ENCODE measurements around the gene UTP4.

UTP4 gene

DNA sequence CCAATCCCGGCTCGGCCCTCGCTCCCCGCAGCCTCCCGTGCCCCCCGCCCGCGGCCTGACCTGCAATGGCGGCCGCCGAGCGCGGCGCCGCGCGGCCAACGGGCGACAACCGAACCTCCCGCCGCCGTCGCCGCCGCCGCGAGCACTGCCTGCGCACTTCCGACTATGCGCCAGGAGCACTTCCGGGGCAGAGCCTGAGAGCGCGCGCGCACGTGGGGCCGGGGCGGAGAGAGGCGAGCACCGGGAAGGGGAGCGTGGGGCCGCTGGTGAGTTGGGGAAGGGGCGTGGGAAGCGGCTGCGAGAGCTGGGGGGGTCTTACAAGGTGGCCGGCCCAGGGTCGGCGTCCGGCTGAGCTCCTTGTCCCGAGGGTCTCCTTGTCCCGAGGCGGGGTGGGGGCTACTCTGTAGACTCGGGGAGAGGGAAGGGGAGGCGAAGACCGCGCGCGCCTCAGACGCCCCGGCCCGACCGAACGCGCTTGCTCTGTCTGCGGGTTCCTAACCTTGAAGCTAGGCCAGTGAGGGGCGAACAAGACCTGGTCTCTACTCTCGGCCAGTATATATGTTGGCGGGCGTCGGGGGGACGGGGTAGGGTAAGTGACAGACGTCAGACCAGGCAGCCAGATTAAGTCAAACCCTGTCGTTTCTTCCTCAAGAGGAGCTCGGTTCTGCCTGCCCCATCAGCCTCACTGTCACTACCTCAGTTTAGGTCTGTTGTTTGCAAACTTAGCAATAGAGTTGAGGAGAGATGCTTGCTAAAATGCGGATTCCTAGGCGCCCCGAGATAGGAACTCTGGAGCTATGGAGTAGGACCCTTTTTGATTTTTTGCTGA, at the start of gene UTP4, which contains the start of gene CHTF8:
UTP4 (plus strand) TSS at position 226 of the 829 bp plus-strand sequence. CDS start 811 bp downstream, outside the sequence.
CHTF8 (minus strand) TSS at position 165 of the 829 bp plus-strand sequence. CDS start 11,130 bp downstream, outside the sequence.
- DNase-seq (ENCODE audit: low spot score): peak; percentile 93

- DNase-seq (ENCODE audit: low spot score): no peak
These were observed 49.0 kb upstream of the UTP4 start for GRCh38 chr16:69083306-69083941.

GRCh38 chr16:69084289-69084688, 48.2 kb upstream of the UTP4 start:
- no peak for DNase-seq (ENCODE audit: low spot score)

GRCh38 chr16:69085032-69085695, 47.3 kb upstream of the UTP4 start:
- DNase-seq (ENCODE audit: low spot score): no peak

GRCh38 chr16:69087161-69087581, 45.3 kb upstream of the UTP4 start:
- DNase-seq (ENCODE audit: low spot score): no peak

- DNase-seq (ENCODE audit: low spot score): no peak
These were observed 43.8 kb upstream of the UTP4 start for GRCh38 chr16:69088684-69089083.

GRCh38 chr16:69089091-69089910, 43.1 kb upstream of the UTP4 start:
- DNase-seq (ENCODE audit: low spot score): no peak

GRCh38 chr16:69093974-69094373, 38.5 kb upstream of the UTP4 start:
- no peak for DNase-seq (ENCODE audit: low spot score)

- no peak for DNase-seq (ENCODE audit: low spot score)
These were observed 37.9 kb upstream of the UTP4 start for GRCh38 chr16:69094501-69094900.

- no peak for DNase-seq (ENCODE audit: low spot score)
These were observed 37.3 kb upstream of the UTP4 start for GRCh38 chr16:69095193-69095592.

DNA sequence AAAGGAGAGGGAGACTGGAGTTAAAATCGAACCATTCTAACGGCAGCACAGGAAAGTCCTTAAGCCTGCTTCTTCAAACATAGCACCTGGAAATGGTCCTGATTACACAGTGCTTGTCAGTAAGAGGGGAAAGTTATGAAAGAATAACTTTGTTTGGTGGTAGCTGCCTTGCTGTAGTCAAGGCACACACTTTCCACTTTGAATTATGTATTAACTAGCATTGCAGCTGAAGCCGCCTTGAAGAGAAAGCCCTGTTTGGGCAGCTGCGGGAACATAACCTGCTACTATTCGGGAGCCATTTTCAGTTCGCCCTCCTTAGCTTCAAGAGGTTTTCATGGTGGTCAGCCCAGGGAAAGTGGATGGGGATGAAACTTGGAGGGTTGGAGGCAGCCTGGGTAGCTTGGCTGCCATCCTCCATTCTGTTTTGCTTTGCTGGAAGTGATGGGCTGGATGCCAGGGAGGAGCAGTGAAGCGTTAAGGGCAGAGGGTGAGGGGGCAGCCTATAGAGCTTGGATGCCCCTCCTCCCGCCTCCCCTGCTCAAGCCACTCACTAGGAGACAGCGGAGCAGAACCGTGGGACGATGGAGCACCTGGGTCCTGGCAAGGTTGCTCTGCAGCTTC, 32.3 kb upstream of the UTP4 start:
- no peak for DNase-seq (ENCODE audit: low spot score)

DNA sequence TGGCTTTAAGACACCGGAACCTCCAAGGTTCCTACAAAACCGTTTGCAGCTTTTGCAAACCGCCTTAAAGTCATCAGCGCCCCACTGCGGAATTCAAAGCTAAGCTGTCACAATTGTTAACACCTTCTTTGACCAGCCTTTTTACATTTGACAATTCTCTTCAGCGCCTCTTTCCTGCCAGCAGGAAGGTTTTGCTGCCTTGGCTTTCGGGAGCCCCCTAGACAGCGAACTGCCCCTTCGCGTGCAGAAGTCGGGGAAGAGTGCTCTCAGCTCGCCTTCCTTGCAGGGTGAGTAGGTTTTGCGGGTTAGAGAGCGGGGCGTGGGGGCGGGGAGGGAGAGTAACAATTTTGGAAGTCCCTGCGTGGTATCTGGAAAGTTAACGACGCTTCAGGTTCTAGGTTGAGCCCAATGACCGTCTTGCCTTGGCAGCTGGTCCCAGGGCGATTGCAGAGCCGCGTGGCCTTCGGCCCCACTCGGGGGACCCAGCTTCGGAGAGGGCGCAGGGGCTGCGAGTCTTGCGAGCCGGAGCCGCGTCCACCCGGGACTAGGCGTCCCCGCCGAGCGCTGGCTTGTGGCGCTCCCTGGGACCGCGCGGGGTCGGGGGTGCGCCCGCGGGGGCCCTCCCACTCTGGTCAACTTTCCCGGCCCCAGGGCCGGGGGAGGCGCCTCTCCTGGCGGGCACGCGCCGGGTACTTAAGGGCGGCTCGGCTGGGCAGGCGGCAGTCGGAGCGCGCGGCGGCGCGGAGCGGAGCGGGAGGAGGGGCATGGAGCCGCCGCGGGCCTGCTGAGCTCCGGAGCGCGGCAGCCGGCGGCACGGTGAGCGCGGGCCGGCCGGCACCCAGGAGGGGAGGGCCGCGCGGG, 26.7 kb upstream of the UTP4 start, which contains the start of gene HAS3:
HAS3 (plus strand) TSS at position 153 of the 861 bp plus-strand sequence. CDS start 3,743 bp downstream, outside the sequence.
- DNase-seq (ENCODE audit: low spot score): peak; percentile 86

GRCh38 chr16:69106491-69107315, 25.7 kb upstream of the UTP4 start:
- DNase-seq (ENCODE audit: low spot score): peak; percentile 48

DNA sequence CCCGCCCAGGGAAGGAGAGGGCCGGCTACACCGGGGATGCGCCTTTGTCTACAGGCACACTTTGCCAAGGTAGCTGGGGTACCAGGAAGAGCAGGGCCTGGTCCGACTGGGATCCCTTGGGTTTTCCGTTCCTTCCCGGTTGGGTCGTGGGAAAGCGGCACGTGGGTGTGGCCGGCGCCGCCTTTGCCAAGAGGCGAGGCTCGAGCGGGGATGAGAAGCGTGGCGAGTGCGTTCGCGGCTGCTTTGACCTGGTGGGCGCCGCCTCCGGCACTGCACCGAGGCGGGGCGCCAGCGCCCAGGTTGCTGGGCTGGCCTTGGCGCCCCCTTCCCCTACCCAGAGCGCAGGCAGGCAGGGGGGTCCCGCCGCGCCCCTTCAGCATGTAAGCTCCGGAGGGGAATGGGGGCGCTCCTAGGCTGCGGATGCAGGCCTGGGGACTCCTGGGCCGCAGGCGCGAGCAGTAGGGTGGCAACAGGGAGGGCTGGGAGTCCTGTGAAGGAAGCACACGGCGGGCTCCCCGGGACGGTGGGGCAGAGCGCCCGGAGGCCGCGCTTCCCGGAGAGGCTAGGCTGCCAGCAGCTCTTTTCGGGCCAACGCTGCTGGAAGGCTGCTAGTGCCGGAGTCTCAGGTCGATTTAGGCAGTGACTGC, 25.0 kb upstream of the UTP4 start:
- peak; percentile 65 for DNase-seq (ENCODE audit: low spot score)

GRCh38 chr16:69108064-69108904, 24.2 kb upstream of the UTP4 start:
- no peak for DNase-seq (ENCODE audit: low spot score)

- no peak for DNase-seq (ENCODE audit: low spot score)
These were observed 23.6 kb upstream of the UTP4 start for GRCh38 chr16:69108905-69109252.

- DNase-seq (ENCODE audit: low spot score): no peak
These were observed 22.8 kb upstream of the UTP4 start for GRCh38 chr16:69109486-69110270.
